Fibroblast of skin of back (primary cell): ENCODE results near the gene JARID2.

Experiments
- DNase-seq: peaks from one replicate; pipeline ENCODE4 v3.0.0-alpha.2; 2013

Gene JARID2

DNA sequence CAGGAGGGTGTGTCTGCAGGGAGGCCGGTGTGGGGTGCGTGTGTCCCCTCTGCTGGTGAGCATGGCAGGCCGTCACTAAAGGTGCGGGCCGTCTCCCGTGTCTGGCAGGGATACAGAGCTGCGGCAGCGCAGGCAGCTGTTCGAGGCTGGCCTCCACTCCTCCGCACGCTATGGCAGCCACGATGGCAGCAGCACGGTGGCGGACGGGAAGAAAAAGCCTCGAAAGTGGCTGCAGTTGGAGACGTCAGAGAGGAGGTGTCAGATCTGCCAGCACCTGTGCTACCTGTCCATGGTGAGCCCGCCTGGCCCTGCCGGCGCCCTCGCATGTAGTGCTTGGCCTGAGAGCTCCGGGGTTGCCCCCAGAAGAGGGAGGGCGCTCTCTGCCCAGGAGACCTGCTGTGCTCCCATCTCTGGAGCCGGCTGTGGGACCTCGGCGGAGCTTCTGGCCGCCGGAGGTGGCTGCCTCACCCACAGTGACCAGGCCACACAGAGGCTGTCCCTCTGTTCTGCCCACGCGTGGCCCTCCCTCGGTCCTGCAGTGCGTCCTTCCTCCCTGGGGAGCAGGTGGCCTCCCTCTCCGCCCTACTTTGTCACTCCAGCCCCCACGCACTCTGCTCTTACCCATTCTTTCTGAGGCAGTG, 267.4 kb downstream of the JARID2 start:
- no peak for DNase-seq

DNA sequence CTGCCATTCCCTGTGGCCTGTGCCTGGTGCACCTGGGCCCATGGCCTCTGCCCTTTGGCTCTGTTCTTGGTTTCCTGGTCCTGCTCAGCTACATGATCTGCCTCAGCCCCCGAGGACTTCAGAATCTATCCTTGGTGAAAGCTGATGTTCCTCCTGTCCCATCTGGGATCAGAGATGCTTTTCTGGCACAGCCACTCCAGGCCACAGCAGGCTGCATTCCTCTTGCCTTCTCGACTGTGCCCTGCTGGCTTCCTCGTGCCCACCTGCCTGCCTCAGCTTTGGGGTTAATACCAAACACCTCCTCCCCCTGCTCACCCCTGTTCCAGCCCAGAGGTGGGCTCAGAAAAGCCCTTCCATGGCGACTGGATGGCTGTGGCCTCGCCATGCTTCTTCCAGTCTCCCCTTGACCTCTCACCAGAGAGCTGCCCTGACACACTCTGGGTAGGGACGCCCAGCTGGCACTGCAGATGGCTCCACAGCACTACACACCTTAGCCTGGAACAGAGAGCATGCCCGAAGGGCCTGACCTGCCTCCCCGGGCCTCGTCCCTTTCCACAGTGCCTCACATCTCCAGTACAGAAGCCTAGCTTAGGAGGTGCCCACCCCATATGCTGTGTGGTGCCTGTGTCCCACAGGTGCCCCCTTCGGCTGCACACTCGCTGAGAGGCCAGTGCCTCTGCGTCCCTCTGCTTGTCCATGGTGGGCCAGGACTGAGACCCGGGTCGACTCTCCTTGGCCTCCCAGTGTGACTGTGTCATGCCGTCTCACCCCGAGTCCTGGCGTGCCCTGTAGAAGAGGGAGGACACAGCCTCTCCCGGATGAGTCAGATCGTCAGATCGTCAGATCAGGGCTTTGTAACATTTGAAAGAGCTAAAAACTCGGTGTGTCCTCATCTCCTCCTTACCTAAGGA, 268.2 kb downstream of the JARID2 start:
- DNase-seq = no peak

DNA sequence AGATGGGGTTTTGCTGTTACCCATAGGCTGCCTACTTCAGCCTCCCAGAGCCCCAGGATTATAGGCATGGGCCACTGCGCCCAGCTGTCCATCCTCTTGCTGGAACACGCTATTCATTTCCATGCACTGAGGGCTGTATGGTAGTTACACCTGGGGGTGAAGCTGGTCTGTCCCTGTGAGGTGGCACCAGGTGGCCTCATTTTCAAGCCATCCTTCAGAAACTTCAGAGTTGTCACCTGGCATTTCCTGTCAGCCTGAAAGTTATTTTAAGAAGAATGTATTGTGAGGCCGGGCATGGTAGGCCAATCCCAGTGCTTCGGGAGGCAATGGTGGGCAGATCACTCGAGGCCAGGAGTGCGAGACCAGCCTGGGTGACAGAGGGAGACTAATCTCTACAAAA, 269.4 kb downstream of the JARID2 start:
- DNase-seq = no peak

DNA sequence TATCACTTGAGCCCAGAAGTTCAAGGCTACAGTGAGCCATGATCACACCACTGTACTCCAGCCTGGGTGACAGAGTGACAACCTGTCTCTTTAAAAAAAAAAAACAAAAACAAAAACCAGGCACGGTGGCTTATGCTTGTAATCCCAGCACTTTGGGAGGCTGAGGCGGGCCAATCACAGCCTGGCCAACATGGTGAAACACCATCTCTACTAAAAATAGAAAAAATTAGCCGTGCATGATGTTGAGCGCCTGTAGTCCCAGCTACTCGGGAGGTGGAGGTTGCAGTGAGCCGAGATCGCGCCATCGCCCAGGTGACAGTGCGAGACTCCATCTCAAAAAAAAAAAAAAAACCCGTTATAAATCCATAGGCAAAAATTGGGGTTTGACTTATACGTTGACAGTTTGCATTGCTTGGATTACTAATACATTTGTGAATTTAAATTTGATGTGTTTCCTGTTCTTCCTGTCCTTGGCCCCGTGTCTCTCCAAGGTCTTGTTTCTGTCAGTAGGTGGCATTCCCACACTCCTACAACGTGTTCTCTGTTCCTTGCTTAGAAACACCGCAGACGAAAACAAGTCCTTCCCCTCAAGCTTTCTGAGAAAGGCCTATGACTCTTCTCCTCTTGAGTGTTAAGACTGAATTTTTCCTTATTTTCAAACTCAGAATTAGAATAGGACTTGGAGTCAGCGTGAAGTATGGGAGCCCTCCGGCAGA, 269.9 kb downstream of the JARID2 start:
- DNase-seq = no peak

DNA sequence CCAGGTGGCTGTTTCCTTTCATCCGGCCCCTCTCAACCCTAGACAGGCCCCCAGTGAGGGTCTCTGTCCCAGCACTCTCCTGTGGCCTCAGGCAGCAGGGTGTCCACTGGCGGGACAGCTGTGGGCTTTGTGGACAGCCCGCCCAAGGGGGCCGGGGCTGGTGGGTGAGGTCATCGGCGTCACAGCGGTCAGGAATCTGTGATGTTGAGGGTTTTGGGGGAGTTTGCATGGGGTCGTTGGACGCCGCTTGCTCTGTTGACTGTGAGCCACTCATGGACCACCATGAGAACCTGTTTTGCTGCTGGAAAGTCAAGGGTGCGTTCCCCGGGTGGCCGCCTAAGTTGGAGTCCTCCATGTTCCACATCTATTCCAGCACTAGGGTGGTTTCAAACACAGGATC, 270.5 kb downstream of the JARID2 start:
- DNase-seq = no peak

DNA sequence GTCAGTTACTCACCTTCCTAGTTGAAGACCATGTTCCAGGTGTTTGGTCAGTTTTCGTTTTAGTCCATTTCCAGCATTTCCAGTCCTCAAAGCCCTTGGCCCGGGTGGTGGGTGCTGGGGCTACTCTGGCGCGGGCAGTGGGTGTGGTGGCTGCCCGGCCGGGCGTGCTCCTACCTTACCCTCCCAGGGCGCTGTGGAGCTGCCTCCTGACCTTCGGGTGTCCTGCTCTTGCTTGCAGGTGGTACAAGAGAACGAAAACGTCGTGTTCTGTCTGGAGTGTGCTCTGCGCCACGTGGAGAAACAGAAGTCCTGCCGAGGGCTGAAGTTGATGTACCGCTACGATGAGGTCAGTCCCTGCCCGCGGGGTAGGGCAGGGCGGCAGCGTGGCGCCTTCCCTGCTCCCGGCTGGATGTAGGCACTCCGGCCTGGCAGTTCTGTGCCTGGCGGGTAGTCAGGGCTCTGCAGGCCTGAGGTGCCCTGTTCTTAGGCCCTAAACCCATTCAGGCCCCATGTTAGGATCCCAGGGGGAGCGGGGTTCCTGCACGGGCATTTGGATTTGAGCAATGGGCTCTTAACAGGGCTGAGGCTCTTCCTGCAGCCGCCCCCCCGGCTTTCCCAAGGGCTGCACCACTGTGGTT, 271.2 kb downstream of the JARID2 start:
- DNase-seq = no peak

DNA sequence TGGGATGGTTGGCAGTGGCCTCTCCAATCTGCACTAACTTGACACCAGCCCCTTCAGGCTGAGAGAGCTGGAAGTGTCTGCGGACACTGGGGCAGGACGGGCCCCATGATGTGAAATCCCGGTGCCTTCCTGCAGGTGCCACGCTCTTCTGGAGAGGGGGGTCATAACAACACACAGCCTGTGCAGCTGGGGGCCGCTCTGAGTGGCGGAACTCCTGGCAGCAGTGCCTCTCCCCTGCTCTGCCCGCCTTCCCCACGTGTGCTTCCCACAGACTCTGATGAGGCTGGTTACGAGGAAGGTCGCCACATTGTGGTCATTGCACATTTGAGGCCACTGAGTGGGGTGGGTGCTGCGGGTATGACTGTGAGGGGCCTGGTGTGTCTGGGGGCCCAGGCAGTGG, 271.7 kb downstream of the JARID2 start:
- DNase-seq = no peak

DNA sequence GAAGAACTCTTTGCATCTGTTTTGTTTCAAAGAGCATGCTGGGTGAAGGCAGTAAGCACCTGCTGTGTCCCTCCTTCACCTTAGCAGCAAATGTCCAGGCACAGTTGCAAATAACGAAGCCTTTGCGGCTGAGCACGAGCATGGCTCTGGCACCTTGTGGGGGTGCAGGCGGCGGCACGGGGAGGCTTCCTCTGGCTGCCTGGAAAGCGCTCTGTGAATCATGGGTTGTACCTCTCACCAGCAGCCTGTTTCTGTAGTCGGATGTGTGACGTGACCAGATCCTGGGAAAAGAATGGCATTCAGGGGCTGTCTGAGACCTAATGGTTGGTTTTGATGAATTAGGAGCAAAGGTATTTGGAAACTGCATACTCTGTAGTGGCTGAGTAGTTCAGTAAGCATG, 272.2 kb downstream of the JARID2 start:
- peak; percentile 33 for DNase-seq

DNA sequence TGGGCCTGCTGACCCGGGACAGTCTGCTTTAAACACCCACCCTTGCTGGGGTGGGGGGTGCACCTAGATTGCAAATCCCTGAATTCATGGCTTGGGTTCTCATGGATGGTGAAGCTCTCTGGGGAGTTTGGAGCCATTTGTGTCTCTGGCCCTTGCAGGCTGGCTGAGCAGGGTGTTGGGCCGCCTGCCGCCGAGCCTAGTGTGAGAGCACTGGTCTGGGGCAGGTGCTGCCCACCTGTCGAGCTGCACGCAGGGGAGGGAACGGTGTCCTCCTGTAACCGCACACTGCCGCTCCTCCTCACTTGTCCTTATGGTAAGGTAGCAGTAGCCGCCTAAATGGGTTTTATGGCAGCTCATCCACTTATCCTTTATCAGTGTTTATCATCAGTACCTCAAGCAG, 273.0 kb downstream of the JARID2 start:
- DNase-seq = no peak

DNA sequence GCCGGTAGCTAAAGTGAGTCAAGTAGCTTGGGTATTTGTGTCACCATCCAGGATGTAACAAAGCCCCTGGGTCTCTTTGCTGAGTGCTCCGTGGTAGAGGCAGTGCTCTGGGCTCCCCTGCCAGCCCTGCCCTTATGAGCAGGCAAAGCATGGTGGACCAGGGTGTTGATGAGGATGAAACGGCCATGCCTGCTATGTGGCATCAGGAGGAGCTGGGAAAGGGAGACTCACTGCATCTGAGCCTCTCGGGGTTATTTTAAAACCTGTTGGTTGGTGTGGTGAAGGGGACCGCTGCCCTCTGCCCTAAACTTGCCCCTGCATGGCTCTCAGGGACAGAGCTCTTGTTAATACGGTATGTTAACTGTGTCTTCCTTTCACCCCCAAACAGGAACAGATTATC, 273.8 kb downstream of the JARID2 start:
- no peak for DNase-seq

DNA sequence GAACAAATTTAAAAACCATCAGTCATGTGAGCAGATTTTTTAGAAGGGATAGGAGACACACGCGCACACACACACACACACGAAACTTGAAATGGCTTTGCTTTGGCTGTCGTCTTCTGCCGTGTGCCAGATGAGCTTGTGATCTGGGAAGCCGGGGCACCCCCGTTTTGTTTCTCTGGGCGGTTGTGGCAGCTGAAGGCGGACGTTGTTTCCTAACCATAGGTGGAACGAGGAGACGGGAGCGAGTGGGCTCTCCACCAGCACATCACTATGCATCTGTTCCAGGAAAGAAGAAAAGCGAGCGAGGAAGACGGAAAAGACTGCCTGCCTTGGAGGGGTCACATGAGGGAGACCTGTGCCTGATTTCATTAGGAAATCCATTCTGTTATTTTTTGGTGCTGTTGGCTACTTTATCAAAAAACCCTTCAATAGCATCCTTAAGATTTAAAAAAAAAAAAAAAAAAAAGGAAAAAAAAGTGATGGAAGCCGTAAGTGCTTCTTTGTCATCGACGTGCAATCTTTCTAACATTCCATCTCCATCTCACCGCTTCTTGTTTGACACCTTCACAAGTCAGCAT, 274.8 kb downstream of the JARID2 start:
- DNase-seq = no peak

DNA sequence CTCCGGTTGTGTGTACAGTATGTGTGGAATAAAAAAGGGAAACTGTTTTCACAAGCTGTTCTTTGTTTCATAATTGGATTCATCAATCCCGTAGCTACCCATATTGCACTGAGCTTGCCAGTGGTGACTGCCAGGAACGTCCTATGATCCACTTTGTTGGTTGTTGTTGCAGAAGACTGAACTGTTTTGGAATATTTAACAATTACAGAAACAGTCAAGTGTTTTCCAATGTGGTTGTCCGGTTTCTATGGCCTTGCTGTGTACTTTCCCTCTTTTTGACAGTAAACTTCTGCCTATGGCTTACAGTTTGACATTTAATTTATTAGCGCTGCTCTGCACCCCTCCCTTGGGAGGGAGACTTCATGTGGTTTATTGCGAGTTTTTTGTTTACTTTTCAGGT, 275.7 kb downstream of the JARID2 start:
- no peak for DNase-seq

DNA sequence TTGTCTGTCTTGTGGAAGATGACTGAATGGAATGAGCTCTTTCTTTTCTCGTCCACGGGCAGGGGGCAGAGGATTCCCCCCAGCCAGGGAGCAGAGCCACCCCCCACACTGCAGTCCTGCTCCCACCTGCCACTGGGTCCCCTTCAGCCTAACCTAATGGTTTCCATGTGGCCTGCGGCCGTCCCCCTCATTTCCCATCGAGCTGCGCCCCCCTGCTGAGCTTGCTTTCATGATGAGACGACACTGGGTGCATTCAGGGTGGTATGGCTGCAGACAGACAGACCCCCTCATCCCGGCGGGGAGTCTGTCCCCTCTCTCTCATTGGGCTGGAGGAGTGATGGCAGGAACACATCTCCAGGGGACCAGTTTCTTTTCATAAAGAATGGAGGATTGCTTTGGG, 276.2 kb downstream of the JARID2 start:
- no peak for DNase-seq

DNA sequence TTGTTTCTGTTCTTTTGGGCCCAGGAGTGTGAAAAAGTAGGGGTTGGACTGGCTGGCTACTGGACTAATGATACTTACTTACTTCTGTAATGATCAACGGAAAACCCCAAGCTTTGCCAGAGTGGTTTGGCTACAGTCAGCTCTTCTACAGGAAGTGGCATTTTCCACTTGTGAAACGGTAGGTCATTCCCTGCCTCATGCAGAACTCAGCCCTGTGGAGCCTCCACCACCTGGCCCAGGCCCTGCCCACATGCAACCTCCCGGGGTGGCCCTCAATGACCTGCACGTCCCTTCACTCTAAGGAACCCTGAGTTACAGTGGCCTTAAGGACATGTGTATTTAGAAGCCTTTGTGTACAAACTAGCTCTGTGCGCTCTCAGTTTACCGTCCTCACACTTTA, 276.6 kb downstream of the JARID2 start:
- DNase-seq = no peak

DNA sequence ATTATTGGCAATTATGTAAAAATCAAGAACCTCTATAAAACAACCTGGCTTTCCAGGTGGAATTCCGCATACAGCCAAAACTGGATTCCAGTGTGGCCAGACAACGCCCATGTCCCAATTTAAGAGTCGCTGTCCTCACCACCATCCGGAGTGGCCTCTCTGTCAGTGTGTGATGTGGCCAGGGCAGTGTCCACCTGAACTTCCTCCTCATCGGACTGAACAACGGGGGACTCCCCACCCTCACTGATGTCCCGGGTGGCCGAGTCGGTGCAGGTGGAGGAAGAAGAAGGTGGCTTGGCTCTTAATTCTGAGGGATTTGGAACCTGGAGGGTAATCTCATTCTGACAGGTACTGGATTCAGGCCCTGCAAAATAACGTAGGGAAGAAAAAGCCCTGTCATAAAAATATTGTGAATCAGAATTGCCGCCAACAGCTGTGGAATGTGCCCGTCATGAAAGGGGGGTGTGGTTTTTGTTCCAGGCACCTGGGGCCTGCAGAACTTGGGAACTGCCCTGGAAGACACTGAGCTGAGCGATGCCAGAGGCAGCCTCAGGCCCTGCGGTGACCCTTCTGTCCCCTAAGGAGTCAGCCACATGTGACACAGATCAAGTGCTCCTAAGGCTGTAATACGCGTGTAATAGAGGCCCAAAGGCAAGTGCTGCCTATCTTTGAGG, 277.1 kb downstream of the JARID2 start:
- no peak for DNase-seq

DNA sequence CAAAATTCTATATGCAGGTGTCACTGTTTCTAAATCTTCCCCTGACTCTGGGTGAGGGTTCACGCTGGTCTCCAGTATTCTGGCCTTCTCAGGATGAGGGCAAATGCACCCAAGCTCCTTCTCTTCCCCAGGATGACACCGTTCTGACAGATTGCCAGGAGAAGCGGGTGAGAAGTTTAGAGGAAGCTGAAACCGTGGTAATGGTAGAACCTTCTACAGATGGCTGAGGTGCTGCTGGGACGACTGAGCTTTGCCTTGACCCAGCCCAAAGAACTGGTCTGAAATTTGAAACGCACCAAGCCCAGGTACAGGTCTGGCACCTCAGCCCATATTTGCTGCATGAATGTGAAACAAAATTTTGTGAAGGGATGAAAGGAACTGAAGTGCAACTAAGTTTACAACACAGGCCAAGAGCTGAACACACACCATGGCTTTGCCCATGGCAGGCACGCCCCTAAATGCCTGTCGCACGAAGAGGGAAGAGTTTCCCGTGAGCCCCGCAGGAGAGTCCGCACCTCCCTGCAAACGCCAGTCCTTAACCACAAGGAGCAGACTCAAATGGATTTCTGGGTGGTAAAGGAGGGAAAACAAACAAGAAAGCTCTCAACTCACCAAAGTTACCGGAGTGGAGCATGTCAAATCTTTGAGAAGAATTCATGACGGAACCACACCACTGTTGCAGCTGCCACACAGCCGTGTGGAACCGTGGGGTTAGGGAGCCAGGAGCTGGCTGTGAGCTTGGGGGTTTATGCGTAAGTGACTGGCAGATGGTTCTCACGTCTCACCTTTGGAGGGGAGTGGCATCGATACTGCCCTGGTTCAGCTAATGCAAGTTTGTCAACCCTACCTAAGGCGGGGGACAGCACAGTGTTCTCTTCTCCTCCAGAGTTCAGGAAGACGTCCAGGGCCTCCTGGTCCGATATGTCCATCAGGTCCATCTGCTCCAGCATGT, 278.1 kb downstream of the JARID2 start:
- DNase-seq = no peak

DNA sequence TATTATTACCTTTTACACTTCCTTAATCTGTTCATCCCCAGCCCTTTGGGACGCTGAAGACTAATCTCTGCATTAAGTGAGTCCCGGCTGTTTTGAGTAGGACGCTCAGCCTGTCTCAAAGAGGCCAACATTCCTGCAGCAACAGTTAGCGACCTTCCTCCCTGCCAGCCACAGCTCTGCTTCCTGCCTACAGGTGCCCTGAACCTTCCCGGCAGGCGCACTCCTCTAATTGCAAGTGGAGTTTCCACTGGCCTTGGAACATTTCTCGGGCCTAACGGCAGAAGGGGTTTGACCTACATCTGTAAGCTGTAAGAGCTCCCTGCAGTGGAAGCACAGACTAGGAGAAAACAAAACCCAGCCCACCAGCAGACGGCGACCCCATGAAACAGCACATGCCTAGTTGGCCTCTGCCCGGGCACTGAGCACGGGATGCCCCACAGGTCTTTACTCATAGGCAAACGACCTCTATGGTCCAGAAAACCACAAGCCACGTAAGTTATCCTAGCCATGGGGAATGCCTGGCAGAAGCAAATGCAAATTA, 279.1 kb downstream of the JARID2 start:
- no peak for DNase-seq

DNA sequence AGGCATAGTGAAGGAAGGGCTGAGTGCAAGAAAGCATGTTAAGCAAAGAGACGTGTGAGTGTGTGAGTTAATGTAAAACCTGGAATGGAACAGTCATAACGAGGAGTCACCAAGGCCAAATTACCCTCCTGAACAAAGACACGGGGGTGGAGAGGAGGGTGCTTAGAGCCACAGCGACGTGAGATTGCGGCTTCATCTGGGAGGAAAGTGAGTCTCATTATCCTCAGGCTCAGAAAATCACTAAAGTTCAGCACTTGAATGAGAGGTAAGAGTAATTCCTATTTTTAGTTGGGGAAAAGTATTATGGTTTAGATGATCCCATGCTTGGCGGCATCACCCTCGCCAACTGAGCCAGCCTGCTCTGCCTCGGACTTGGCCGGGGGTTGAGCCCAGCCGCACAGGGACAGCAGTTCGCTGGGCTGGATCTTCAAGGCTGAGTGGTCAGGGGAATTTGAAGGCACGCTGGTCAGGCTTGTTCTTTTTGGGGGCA, 280.4 kb downstream of the JARID2 start:
- DNase-seq = no peak

DNA sequence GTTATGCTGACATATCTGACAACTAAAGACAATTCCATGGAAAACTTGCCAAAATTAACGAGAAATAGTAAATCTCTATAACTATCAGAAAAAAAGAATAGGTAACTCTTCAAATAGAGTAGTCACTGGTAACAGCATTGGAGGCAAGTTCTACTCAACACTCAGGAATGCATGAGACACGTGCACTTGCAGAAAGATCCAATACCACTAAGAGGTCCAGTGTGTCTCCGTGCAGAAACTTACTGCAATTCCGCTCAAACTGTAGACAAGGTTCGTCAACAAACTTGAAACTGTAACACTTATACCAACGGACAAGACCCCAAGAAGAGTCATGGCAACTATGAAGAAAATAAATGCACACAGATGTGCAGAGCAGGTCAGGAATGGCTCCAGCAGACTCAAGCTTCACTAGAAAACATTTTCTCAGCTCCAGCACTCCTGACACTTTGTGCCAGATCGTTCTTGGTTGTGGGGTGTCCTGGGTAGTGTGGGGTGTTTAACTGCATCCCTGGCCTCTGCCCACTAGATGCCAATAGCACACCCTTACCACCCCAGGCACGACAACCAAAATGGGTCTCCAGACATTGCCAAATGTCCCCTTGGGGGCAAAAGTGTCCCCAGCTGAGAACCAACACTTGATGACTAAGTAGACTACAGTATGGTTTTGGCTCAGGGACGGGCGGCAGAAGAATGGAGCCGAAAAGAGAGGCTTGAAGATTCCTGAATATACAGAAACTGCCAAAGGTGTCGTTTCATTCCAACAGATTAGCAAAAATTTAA, 282.2 kb downstream of the JARID2 start:
- DNase-seq = peak; percentile 23

DNA sequence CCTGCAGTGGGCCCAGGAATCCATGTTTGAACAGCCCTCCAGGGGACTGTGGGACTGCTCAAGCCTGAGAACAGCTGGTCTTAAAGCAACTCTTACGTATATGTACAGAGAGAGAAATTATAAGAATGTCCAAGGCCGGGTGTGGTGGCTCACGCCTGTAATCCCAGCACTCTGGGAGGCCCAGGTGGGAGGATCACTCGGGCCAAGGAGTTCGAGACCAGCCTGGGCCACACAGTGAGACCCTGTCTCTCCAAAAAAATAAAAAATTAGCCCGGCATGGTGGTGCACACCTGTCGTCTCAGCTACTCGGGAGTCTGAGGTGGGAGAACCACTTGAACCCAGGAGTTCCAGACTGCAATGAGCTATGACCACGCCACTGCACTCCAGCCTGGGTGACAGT, 283.0 kb downstream of the JARID2 start:
- no peak for DNase-seq
